Measurements from ENCODE around the gene AOC3. TPM values are rescaled to one million over a fixed set of nuclear protein-coding genes. Genes with fewer than 3 reads are reported as not detected.

Gene AOC3
- total RNA-seq, 1 donor from 2014 or later = 0.26 TPM

- DNase-seq (ENCODE audit: low read depth) = no peak
- Histone ChIP-seq H3K4me3 (ENCODE audit: low read depth, low read length) (no peak overlapping the region), H3K36me3 (ENCODE audit: control insufficient read depth, insufficient read depth, low read length) (no peaks in the 10 kb centered on the region), H3K27me3 (ENCODE audit: control insufficient read depth, insufficient read depth, low read length) (no peaks in the 10 kb centered on the region)
- TF ChIP-seq, protein P1, sequence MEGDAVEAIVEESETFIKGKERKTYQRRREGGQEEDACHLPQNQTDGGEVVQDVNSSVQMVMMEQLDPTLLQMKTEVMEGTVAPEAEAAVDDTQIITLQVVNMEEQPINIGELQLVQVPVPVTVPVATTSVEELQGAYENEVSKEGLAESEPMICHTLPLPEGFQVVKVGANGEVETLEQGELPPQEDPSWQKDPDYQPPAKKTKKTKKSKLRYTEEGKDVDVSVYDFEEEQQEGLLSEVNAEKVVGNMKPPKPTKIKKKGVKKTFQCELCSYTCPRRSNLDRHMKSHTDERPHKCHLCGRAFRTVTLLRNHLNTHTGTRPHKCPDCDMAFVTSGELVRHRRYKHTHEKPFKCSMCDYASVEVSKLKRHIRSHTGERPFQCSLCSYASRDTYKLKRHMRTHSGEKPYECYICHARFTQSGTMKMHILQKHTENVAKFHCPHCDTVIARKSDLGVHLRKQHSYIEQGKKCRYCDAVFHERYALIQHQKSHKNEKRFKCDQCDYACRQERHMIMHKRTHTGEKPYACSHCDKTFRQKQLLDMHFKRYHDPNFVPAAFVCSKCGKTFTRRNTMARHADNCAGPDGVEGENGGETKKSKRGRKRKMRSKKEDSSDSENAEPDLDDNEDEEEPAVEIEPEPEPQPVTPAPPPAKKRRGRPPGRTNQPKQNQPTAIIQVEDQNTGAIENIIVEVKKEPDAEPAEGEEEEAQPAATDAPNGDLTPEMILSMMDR (IDR thresholded peaks at IDR 0.05; ENCODE audit: insufficient read depth, low read length, severe bottlenecking) = no peak
- FAIRE-seq = no peak
These were observed 23.5 kb upstream of the AOC3 start for GRCh38 chr17:42827472-42827871.

DNA sequence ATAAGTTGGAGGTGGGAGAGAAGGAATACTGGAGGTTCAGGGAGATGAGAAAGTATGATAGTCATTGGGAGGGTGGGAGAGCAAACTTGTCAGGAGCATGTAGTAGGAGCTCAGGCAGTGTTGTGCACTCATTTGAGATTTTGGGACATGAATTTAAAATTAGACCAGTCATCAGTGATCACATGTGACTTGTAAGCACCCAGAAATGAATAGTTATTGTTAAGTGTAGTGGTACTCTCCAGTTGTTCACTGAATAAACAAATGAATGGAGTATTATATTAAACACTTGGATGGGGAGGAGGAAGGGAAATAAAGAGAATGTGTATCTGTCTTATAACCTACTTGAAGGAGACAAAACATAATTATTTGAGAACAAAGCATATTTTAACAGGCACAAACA is 20.0 kb upstream of the AOC3 start:
- DNase-seq (ENCODE audit: low read depth) (no peak), FAIRE-seq (no peak)
- Histone ChIP-seq H3K4me3 (ENCODE audit: low read depth, low read length) (no peak overlapping the region), H3K36me3 (ENCODE audit: control insufficient read depth, insufficient read depth, low read length) (peaks cover 5% of the 10 kb centered on the region), H3K27me3 (ENCODE audit: control insufficient read depth, insufficient read depth, low read length) (no peaks in the 10 kb centered on the region)
- TF ChIP-seq, protein P1 (IDR thresholded peaks at IDR 0.05; ENCODE audit: insufficient read depth, low read length, severe bottlenecking) = no peak

DNA sequence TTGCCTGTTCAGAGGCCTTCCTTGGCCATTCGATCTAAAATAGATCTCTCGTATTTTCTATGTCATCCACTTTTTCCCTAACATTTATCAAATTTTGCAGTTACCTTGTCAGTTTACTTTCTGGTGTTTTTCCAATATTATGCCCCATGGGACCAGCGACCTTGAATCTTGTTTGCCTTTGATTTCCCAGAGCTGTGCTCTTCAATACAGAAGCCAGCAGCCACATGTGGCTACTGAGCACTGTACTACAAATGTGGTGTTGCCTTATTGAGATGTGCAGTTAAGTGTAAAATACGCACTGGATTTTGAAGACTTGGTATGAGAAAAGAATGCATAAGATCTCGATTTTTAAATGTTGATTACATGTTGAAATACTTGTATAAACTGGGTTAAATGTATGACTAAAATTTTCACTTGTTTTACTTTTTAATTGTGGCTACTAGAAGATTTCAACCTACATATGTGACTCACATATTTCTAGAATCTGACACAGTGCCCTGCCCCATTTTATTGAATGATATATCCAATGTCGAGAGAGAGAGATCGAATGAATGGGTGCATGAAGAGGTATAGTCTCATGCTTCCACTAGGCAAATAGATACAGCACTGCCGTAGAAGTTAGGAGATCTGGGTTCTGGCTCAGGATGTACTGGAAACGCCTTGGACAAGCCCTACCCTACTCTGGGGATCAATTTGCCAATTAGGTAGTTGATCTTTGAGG is 18.6 kb upstream of the AOC3 start:
- DNase-seq (ENCODE audit: low read depth) (peak; percentile 36), FAIRE-seq (no peak)
- Histone ChIP-seq H3K27me3 (ENCODE audit: control insufficient read depth, insufficient read depth, low read length) (no peaks in the 10 kb centered on the region), H3K4me3 (ENCODE audit: low read depth, low read length) (peak overlapping the region; percentile 92), H3K36me3 (ENCODE audit: control insufficient read depth, insufficient read depth, low read length) (peaks cover 7% of the 10 kb centered on the region)
- TF ChIP-seq, protein P1 (IDR thresholded peaks at IDR 0.05; ENCODE audit: insufficient read depth, low read length, severe bottlenecking) = no peak

- H3K27me3 ChIP-seq (ENCODE audit: control insufficient read depth, insufficient read depth, low read length) = no peaks in the 10 kb centered on the region
- TF ChIP-seq, protein P1 (IDR thresholded peaks at IDR 0.05; ENCODE audit: insufficient read depth, low read length, severe bottlenecking) = no peak
- peaks cover 13% of the 10 kb centered on the region for H3K36me3 ChIP-seq (ENCODE audit: control insufficient read depth, insufficient read depth, low read length)
- DNase-seq (ENCODE audit: low read depth) = peak; percentile 79
- no peak for FAIRE-seq
- H3K4me3 ChIP-seq (ENCODE audit: low read depth, low read length) = peak within 1 kb of the TSS; percentile 92
These were observed 17.8 kb upstream of the AOC3 start, which contains the start of gene PSME3 for GRCh38 chr17:42832934-42833766. Gene PSME3 (plus strand): TSS chr17:42833397. CDS start chr17:42833632, 235 bp downstream.

DNA sequence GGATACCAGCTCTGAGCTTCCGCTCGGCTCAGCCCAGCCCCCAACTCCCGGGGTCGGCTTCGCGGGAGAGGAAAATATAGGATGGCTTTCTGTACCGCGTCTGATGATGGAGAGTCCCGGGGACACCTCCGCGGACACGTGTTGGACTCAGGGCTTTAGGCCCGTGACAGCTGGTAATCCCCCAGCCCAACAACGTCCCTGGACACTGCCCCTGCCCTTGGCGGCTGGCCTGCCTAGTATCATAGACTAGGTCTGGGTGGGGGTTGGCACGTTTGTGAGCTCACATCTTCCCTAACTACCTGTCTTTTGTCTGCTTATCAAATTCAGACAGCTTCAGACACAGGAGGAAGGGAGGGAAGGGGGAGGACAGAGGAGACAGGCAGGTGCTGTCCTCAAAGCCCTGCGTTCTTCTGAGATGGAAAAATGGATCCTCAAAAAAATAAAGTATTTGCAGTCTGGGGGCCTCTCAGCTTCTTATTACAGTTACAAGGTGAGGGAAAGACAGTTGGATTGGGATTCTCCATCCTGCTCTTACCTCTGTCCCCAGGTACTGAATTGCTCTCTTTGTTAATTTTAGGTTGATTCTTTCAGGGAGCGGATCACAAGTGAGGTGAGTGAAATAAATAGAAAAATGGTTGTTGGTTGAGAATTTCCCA is 17.1 kb upstream of the AOC3 start:
- peaks cover 20% of the 10 kb centered on the region for H3K36me3 ChIP-seq (ENCODE audit: control insufficient read depth, insufficient read depth, low read length)
- no peak for FAIRE-seq
- DNase-seq (ENCODE audit: low read depth) = no peak
- H3K27me3 ChIP-seq (ENCODE audit: control insufficient read depth, insufficient read depth, low read length) = no peaks in the 10 kb centered on the region
- TF ChIP-seq, protein P1 (IDR thresholded peaks at IDR 0.05; ENCODE audit: insufficient read depth, low read length, severe bottlenecking) = no peak
- peak overlapping the region; percentile 92 for H3K4me3 ChIP-seq (ENCODE audit: low read depth, low read length)
